C4-2B (cell line): ENCODE data around the gene CRPPA.

Experiments used
- ZFX ChIP-seq: fragments of 450-650 bp; IDR thresholded peaks from 2 replicates; pipeline ENCODE4 v1.6.1; 2017
- TF ChIP-seq, protein P1 (sequence below): fragments of 450-650 bp; conservative IDR thresholded peaks from 2 replicates; pipeline ENCODE4 v1.5.1; 2017; ENCODE audit warnings: mild to moderate bottlenecking

DNA sequence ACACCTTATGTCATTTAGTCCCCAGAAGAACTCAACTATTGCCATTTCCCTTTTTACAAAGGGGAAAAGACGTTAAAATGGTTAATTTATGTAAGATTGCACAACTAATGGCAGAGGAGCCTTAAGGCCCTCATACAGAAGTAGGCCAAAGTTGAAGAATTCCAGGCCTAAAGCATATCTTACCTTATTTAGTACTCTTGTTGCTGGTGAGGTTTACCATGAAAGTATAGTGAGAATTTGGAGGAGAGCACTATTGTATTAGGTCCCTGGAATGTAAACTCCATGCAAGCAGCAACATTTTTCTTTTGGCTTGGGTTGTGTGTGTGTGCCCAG, 731 bp upstream of the CRPPA start:
- TF ChIP-seq, protein P1, sequence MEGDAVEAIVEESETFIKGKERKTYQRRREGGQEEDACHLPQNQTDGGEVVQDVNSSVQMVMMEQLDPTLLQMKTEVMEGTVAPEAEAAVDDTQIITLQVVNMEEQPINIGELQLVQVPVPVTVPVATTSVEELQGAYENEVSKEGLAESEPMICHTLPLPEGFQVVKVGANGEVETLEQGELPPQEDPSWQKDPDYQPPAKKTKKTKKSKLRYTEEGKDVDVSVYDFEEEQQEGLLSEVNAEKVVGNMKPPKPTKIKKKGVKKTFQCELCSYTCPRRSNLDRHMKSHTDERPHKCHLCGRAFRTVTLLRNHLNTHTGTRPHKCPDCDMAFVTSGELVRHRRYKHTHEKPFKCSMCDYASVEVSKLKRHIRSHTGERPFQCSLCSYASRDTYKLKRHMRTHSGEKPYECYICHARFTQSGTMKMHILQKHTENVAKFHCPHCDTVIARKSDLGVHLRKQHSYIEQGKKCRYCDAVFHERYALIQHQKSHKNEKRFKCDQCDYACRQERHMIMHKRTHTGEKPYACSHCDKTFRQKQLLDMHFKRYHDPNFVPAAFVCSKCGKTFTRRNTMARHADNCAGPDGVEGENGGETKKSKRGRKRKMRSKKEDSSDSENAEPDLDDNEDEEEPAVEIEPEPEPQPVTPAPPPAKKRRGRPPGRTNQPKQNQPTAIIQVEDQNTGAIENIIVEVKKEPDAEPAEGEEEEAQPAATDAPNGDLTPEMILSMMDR, result no peak
- no peak for TF ChIP-seq ZFX
